Activated CD4-positive, alpha-beta T cell treated with anti-CD3 and anti-CD28 coated beads, Interleukin-2, amount 10 ng/mL, durations not matched to agents 7 days and 5 days (primary cell): Measurements from ENCODE around the gene OR2B2. TPM values are rescaled to one million over a fixed set of nuclear protein-coding genes. Genes with fewer than 3 reads are reported as not detected.
"Not testable (repeated sequence)": the region's sequence is repeated elsewhere in the genome, so short reads cannot be mapped to it uniquely, and the experiment has no call there.

Experiments
- CTCF ChIA-PET: fragments of 350-600 bp; sonication (Branson Sonifier 250); formaldehyde crosslinking; loops from one replicate; lab custom pipeline; 2021; ENCODE audit warnings: antibody characterized with exemption; lab: Charles Lee
- POLR2A ChIA-PET: fragments of 350-600 bp; sonication (Branson Sonifier 250); formaldehyde crosslinking; loops from one replicate; lab custom pipeline; 2021; ENCODE audit warnings: antibody characterized with exemption; lab: Charles Lee
- DNase-seq: peaks from one replicate; pipeline ENCODE4 v3.0.0-alpha.2; 2020
- H3K27ac Mint-ChIP-seq: one replicate; pipeline ENCODE4 v1.8.0; 2021; ENCODE audit warnings: mild to moderate bottlenecking, moderate library complexity, mixed read lengths
- H3K27me3 Mint-ChIP-seq: one replicate; pipeline ENCODE4 v1.8.0; 2021; ENCODE audit warnings: mixed read lengths
- H3K36me3 Mint-ChIP-seq: one replicate; pipeline ENCODE4 v1.8.0; 2021; ENCODE audit warnings: low read depth, mixed read lengths
- H3K4me1 Mint-ChIP-seq: one replicate; pipeline ENCODE4 v1.8.0; 2021; ENCODE audit warnings: mixed read lengths
- H3K4me3 Mint-ChIP-seq: one replicate; pipeline ENCODE4 v1.8.0; 2021; ENCODE audit warnings: mild to moderate bottlenecking, moderate library complexity, mixed read lengths
- H3K9me3 Mint-ChIP-seq: one replicate; pipeline ENCODE4 v1.8.0; 2021; ENCODE audit warnings: mixed read lengths
- total RNA-seq, 2 experiments: library from RNA; stranded (reverse); gene quantifications; one replicate each; pipeline ENCODE4 v1.2.3, GENCODE V29; 2021

Gene OR2B2
- total RNA-seq, 2 experiments from 2014 or later, result not detected

- Mint-ChIP-seq H3K9me3 (no peaks in the 10 kb centered on the region), H3K27ac (peak overlapping the region; percentile 95), H3K4me1 (peaks cover 25% of the 10 kb centered on the region), H3K36me3 (no peaks in the 10 kb centered on the region), H3K27me3 (peaks cover 26% of the 10 kb centered on the region), H3K4me3 (peak overlapping the region; percentile 83)
- ChIA-PET POLR2A (interaction anchor here (0.6 to 1.7 kb wide), 3 partner anchors 10 to 131 kb away, joined by 4 to 7 read pairs (median 5); a partner anchor contains a TSS), CTCF (interaction anchor here (0.6 to 1.1 kb wide), 5 partner anchors 9 to 212 kb away, joined by 3 to 7 read pairs (median 3); no protein-coding TSS in a partner anchor)
- peak; percentile 87 for DNase-seq
Measured at GRCh38 chr6:27902335-27903314, 9.6 kb downstream of the OR2B2 start.

- H3K9me3 Mint-ChIP-seq, result no peaks in the 10 kb centered on the region
- ChIA-PET POLR2A (interaction anchor here (0.6 to 1.7 kb wide), 4 partner anchors 9 to 130 kb away, joined by 4 to 7 read pairs (median 4); a partner anchor contains a TSS), CTCF (interaction anchor here (0.6 to 1.3 kb wide), 6 partner anchors 8 to 211 kb away, joined by 3 to 7 read pairs (median 3); no protein-coding TSS in a partner anchor)
- H3K4me3 Mint-ChIP-seq, result peak overlapping the region; percentile 83
- no peak overlapping the region for H3K27ac Mint-ChIP-seq
- H3K4me1 Mint-ChIP-seq, result peaks cover 26% of the 10 kb centered on the region
- H3K36me3 Mint-ChIP-seq, result no peaks in the 10 kb centered on the region
- peaks cover 18% of the 10 kb centered on the region for H3K27me3 Mint-ChIP-seq
- DNase-seq, result no peak
Measured at GRCh38 chr6:27901801-27902200, 10.4 kb downstream of the OR2B2 start.

GRCh38 chr6:27900197-27900596 lies 12.0 kb downstream of the OR2B2 start:
- DNase-seq, H3K27ac Mint-ChIP-seq, H3K36me3 Mint-ChIP-seq, POLR2A ChIA-PET, CTCF ChIA-PET, H3K9me3 Mint-ChIP-seq, H3K4me3 Mint-ChIP-seq: not testable (repeated sequence)
- Mint-ChIP-seq H3K27me3 (peaks cover 11% of the 10 kb centered on the region), H3K4me1 (peaks cover 26% of the 10 kb centered on the region)

GRCh38 chr6:27899543-27899942 lies 12.7 kb downstream of the OR2B2 start:
- Mint-ChIP-seq H3K4me3 (no peak overlapping the region), H3K4me1 (peaks cover 26% of the 10 kb centered on the region), H3K27ac (no peak overlapping the region), H3K27me3 (peaks cover 6% of the 10 kb centered on the region), H3K9me3 (no peaks in the 10 kb centered on the region), H3K36me3 (no peaks in the 10 kb centered on the region)
- ChIA-PET POLR2A (no interaction called here), CTCF (no interaction called here)
- DNase-seq, result no peak

GRCh38 chr6:27897580-27898206 lies 14.5 kb downstream of the OR2B2 start:
- DNase-seq, result no peak
- ChIA-PET POLR2A (interaction anchor here (0.7 to 9.9 kb wide), 3 partner anchors 28 to 1882 kb away, joined by 3 to 593 read pairs (median 5); a partner anchor contains a TSS), CTCF (interaction anchor here (0.5 to 5.3 kb wide), 4 partner anchors 26 to 368 kb away, joined by 3 to 47 read pairs (median 3); a partner anchor contains a TSS)
- Mint-ChIP-seq H3K36me3 (peaks cover 6% of the 10 kb centered on the region), H3K27ac (peak overlapping the region; percentile 68), H3K9me3 (no peaks in the 10 kb centered on the region), H3K4me1 (peaks cover 17% of the 10 kb centered on the region), H3K27me3 (peaks cover under 1% of the 10 kb centered on the region), H3K4me3 (no peak overlapping the region)

- Mint-ChIP-seq H3K9me3 (no peaks in the 10 kb centered on the region), H3K27me3 (no peaks in the 10 kb centered on the region), H3K36me3 (peaks cover 8% of the 10 kb centered on the region), H3K27ac (no peak overlapping the region), H3K4me3 (no peak overlapping the region), H3K4me1 (peaks cover 13% of the 10 kb centered on the region)
- ChIA-PET CTCF (interaction anchor here (0.5 to 5.3 kb wide), 17 partner anchors 9 to 999 kb away, joined by 3 to 47 read pairs (median 5); a partner anchor contains a TSS), POLR2A (interaction anchor here (0.6 to 9.9 kb wide), 3 partner anchors 27 to 89 kb away, joined by 3 to 593 read pairs (median 3); a partner anchor contains a TSS)
- DNase-seq, result no peak
Measured at GRCh38 chr6:27896398-27896796, 15.8 kb downstream of the OR2B2 start.

GRCh38 chr6:27894839-27895762 lies 17.1 kb downstream of the OR2B2 start:
- no peaks in the 10 kb centered on the region for H3K9me3 Mint-ChIP-seq
- CTCF ChIA-PET, result interaction anchor here (0.6 to 5.3 kb wide), 23 partner anchors 16 to 762 kb away, joined by 3 to 47 read pairs (median 5); a partner anchor contains a TSS

GRCh38 chr6:27893836-27894807 lies 18.1 kb downstream of the OR2B2 start:
- POLR2A ChIA-PET, result interaction anchor here (0.6 to 9.9 kb wide), 17 partner anchors 25 to 1872 kb away, joined by 3 to 593 read pairs (median 6); a partner anchor contains a TSS
- Mint-ChIP-seq H3K27me3 (no peaks in the 10 kb centered on the region), H3K9me3 (no peaks in the 10 kb centered on the region), H3K27ac (no peak overlapping the region), H3K4me1 (peaks cover 26% of the 10 kb centered on the region), H3K4me3 (no peak overlapping the region), H3K36me3 (peaks cover 8% of the 10 kb centered on the region)
- peak; percentile 91 for DNase-seq
- CTCF ChIA-PET, result interaction anchor here (0.6 to 5.3 kb wide), 22 partner anchors 8 to 1712 kb away, joined by 3 to 47 read pairs (median 5); a partner anchor contains a TSS

More at GRCh38 chr6:27894839-27895762, 17.1 kb downstream of the OR2B2 start:
- Mint-ChIP-seq H3K4me1 (peaks cover 18% of the 10 kb centered on the region), H3K27me3 (no peaks in the 10 kb centered on the region), H3K27ac (no peak overlapping the region), H3K36me3 (peaks cover 8% of the 10 kb centered on the region), H3K4me3 (no peak overlapping the region)
- DNase-seq, result peak; percentile 79
- POLR2A ChIA-PET, result interaction anchor here (0.6 to 9.9 kb wide), 9 partner anchors 26 to 762 kb away, joined by 3 to 593 read pairs (median 32); a partner anchor contains a TSS

- Mint-ChIP-seq H3K4me3 (no peak overlapping the region), H3K27me3 (no peaks in the 10 kb centered on the region), H3K9me3 (no peaks in the 10 kb centered on the region), H3K4me1 (peaks cover 33% of the 10 kb centered on the region), H3K27ac (no peak overlapping the region), H3K36me3 (peaks cover 8% of the 10 kb centered on the region)
- DNase-seq, result peak; percentile 95
- POLR2A ChIA-PET, result interaction anchor here (0.6 to 9.9 kb wide), 38 partner anchors 8 to 1871 kb away, joined by 3 to 593 read pairs (median 5); a partner anchor contains a TSS
- CTCF ChIA-PET, result interaction anchor here (0.5 to 5.3 kb wide), 15 partner anchors 9 to 1711 kb away, joined by 3 to 47 read pairs (median 4); a partner anchor contains a TSS
Measured at GRCh38 chr6:27893059-27893835, 18.9 kb downstream of the OR2B2 start.

- Mint-ChIP-seq H3K9me3 (no peaks in the 10 kb centered on the region), H3K36me3 (peaks cover 8% of the 10 kb centered on the region), H3K27ac (no peak overlapping the region), H3K4me3 (no peak overlapping the region), H3K27me3 (no peaks in the 10 kb centered on the region), H3K4me1 (peaks cover 39% of the 10 kb centered on the region)
- ChIA-PET POLR2A (interaction anchor here (0.6 to 9.9 kb wide), 33 partner anchors 8 to 1870 kb away, joined by 3 to 593 read pairs (median 5); a partner anchor contains a TSS), CTCF (interaction anchor here (0.6 to 5.3 kb wide), 10 partner anchors 20 to 760 kb away, joined by 3 to 47 read pairs (median 4); a partner anchor contains a TSS)
- no peak for DNase-seq
Measured at GRCh38 chr6:27892649-27893058, 19.5 kb downstream of the OR2B2 start.
